Heart left ventricle (tissue), 13 donors: ENCODE data around the gene TMEM218.

Experiments used
- POLR2A ChIP-seq, 2 donors: fragments of 450-650 bp; IDR thresholded peaks; one replicate each; pipeline ENCODE4 v1.6.1; 2017; ENCODE audit warnings: antibody characterized with exemption in 2 of 2, mild to moderate bottlenecking in 2 of 2, moderate library complexity in 2 of 2
- TF ChIP-seq, protein P1 (sequence below), 12 donors: fragments of 200-600 bp; sonication (generic) in 4 of 12; IDR thresholded peaks; one replicate each; pipeline versions ENCODE4 v1.5.0 to v1.8.0; 2018 to 2022; ENCODE audit warnings: antibody characterized with exemption in 12 of 12, mild to moderate bottlenecking in 5 of 12
- donor health status: ischemic (EF 13 %, LVEDD 7.1; RV severe dilation, severe dysfunction).
- donor health status: DM: no; HTN: yes; CAD: no.
- donor health status: DM: no; HTN: no; CAD: no.
- donor health status: ischemic (EF 25% LVEDD 6.9; RV normal size, moderate dysfunction).
- donor health status: ischemic (EF 25% LVEDD 5.7; RV mildly dilated, moderate dysfunction).
- donor health status: ischemic (EF 35%, LVEDD 5.7; RV mildly dilated, moderate dysfunction).
- donor health status: nonischemic (EF 11% LVEDD 7.7; RV severe dilation, severe dysfunction).
- donor health status: DM: yes; HTN: yes; CAD: no.
- donor health status: PGD.
- donor health status: ischemic (EF 29% LVEDD 5.4; RV normal size, mild dysfunction).
- donor health status: nonischemic (EF 23%, LVEDD 6.1; RV moderate dilation, normal function).

DNA sequence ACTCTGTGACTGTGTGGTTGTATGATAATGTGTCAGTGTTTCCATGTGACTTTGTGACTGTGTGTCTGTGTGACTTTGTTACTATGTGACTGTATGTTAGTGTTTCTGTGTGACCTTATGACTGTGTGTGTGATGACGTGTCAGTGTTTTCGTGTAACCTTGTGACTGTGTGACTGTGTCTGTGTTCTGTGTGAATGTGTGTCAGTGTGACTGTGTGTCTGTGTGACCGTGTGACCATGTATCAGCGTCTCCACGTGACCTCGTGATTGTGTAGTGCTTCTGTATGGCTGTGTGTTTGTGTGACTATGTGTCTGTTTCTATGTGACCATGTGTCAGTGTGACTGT lies 43.6 kb upstream of the TMEM218 start:
- TF ChIP-seq, protein P1, sequence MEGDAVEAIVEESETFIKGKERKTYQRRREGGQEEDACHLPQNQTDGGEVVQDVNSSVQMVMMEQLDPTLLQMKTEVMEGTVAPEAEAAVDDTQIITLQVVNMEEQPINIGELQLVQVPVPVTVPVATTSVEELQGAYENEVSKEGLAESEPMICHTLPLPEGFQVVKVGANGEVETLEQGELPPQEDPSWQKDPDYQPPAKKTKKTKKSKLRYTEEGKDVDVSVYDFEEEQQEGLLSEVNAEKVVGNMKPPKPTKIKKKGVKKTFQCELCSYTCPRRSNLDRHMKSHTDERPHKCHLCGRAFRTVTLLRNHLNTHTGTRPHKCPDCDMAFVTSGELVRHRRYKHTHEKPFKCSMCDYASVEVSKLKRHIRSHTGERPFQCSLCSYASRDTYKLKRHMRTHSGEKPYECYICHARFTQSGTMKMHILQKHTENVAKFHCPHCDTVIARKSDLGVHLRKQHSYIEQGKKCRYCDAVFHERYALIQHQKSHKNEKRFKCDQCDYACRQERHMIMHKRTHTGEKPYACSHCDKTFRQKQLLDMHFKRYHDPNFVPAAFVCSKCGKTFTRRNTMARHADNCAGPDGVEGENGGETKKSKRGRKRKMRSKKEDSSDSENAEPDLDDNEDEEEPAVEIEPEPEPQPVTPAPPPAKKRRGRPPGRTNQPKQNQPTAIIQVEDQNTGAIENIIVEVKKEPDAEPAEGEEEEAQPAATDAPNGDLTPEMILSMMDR (IDR thresholded peaks at IDR 0.05): no peak
- no peak for TF ChIP-seq POLR2A (IDR thresholded peaks at IDR 0.05)
